OCI-LY7 (cell line): ENCODE data around the gene WDTC1. TPM values are rescaled to one million over a fixed set of nuclear protein-coding genes. Genes with fewer than 3 reads are reported as not detected.

Experiments
- BruUV-seq: library from RNA; stranded (reverse); fragments of 400-500 nt; replicated peaks from 2 replicates; lab custom pipeline; 2021; lab: Mats Ljungman, UMichigan
- CTCF ChIA-PET: fragments of 300-600 bp; sonication (Branson Sonifier 250); formaldehyde crosslinking; loops from one replicate; lab custom pipeline; 2022; ENCODE audit warnings: antibody characterized with exemption; ENCODE audit not compliant: unreplicated experiment; lab: Charles Lee
- POLR2A ChIA-PET: fragments of 300-600 bp; sonication (Branson Sonifier 250); formaldehyde crosslinking; loops from one replicate; lab custom pipeline; 2022; ENCODE audit warnings: antibody characterized with exemption; lab: Charles Lee
- DNase-seq: peaks from one replicate; pipeline ENCODE4 v3.0.0-alpha.2; 2015; ENCODE audit warnings: low spot score
- H2AFZ ChIP-seq: fragments of 200-600 bp; sonication (generic), shearing (Covaris generic); 2 replicates; pipeline ENCODE4 v1.6.1; 2014; ENCODE audit warnings: mild to moderate bottlenecking, antibody characterized with exemption, low read length, moderate library complexity
- H3K27ac ChIP-seq: fragments of 200-600 bp; sonication (generic); 2 replicates; pipeline ENCODE4 v1.5.1; 2014; ENCODE audit warnings: mixed run types, low read depth, mild to moderate bottlenecking, moderate library complexity, low read length, inconsistent platforms; ENCODE audit not compliant: poor library complexity, severe bottlenecking
- H3K36me3 ChIP-seq: fragments of 200-600 bp; sonication (generic); 2 replicates; pipeline ENCODE4 v1.6.1; 2014; ENCODE audit warnings: mild to moderate bottlenecking, antibody characterized with exemption, low read length, moderate library complexity, mixed read lengths; ENCODE audit not compliant: insufficient read depth
- H3K4me1 ChIP-seq: fragments of 200-600 bp; sonication (generic); 2 replicates; pipeline ENCODE4 v1.5.1; 2014; ENCODE audit warnings: mild to moderate bottlenecking, low read length; ENCODE audit not compliant: insufficient read depth, poor library complexity, severe bottlenecking
- H3K4me2 ChIP-seq: fragments of 200-600 bp; sonication (generic); 2 replicates; pipeline ENCODE4 v1.6.1; 2014; ENCODE audit warnings: mild to moderate bottlenecking, low read length
- H3K4me3 ChIP-seq: fragments of 200-600 bp; sonication (generic); 2 replicates; pipeline ENCODE4 v1.5.1; 2014; ENCODE audit warnings: mild to moderate bottlenecking, low read depth, low read length; ENCODE audit not compliant: poor library complexity, severe bottlenecking
- H3K79me2 ChIP-seq: fragments of 200-600 bp; sonication (generic); 2 replicates; pipeline ENCODE4 v1.6.1; 2016; ENCODE audit warnings: low read depth, mild to moderate bottlenecking, low read length, moderate library complexity, mixed read lengths; ENCODE audit not compliant: insufficient read depth
- H3K9me2 ChIP-seq: fragments of 200-600 bp; sonication (generic); 2 replicates; pipeline ENCODE4 v1.6.1; 2016; ENCODE audit warnings: mild to moderate bottlenecking, low read length, mixed read lengths; ENCODE audit not compliant: insufficient read depth
- H3K9me3 ChIP-seq: fragments of 200-600 bp; sonication (generic); 2 replicates; pipeline ENCODE4 v1.6.1; 2014; ENCODE audit warnings: mild to moderate bottlenecking, mixed run types, low read length, mixed read lengths
- H4K20me1 ChIP-seq: fragments of 200-600 bp; sonication (generic); 2 replicates; pipeline ENCODE4 v1.6.1; 2014; ENCODE audit warnings: mild to moderate bottlenecking, antibody characterized with exemption, low read length, moderate library complexity, mixed read lengths; ENCODE audit not compliant: insufficient read depth
- EZH2phosphoT487 ChIP-seq: fragments of 200-600 bp; sonication (generic); IDR thresholded peaks from 2 replicates; pipeline ENCODE4 v1.6.1; 2018; ENCODE audit warnings: low read depth, borderline replicate concordance, mild to moderate bottlenecking, mixed run types, antibody characterized with exemption, low read length, moderate library complexity, mixed read lengths
- intact Hi-C: fragments of 100-400 bp; cut with micrococcal nuclease; formaldehyde crosslinking; loops from one replicate; pipeline ENCODE4 v1.10.0; 2022; ENCODE audit not compliant: unreplicated experiment
- total RNA-seq, 2 experiments: library from RNA; depleted of rRNA in 1 of 2; stranded (reverse); fragments of >200 nt in 1 of 2; shearing (Covaris generic) in 1 of 2; gene quantifications; 2 replicates each; pipeline ENCODE4 v1.2.3, GENCODE V29; 2014 to 2022
- TF ChIP-seq, protein P1 (sequence below): fragments of 200-600 bp; sonication (generic); conservative IDR thresholded peaks from 2 replicates; pipeline ENCODE4 v1.5.1; 2014; ENCODE audit warnings: mild to moderate bottlenecking, antibody characterized with exemption, low read length, moderate library complexity, mixed read lengths

The WDTC1 gene
- total RNA-seq, 2 experiments from 2014 or later, result 18.2 to 27.8 TPM

- Histone ChIP-seq H3K4me3 (no peak overlapping the region), H3K4me2 (no peak overlapping the region), H3K9me2 (no peaks in the 10 kb centered on the region), H3K4me1 (no peaks in the 10 kb centered on the region), H3K9me3 (no peaks in the 10 kb centered on the region), H4K20me1 (no peaks in the 10 kb centered on the region), H3K36me3 (no peaks in the 10 kb centered on the region), H3K79me2 (no peaks in the 10 kb centered on the region), H2AFZ (no peak overlapping the region), H3K27ac (no peak overlapping the region)
- DNase-seq, result no peak
- TF ChIP-seq EZH2phosphoT487, result no peak
- TF ChIP-seq, protein P1, sequence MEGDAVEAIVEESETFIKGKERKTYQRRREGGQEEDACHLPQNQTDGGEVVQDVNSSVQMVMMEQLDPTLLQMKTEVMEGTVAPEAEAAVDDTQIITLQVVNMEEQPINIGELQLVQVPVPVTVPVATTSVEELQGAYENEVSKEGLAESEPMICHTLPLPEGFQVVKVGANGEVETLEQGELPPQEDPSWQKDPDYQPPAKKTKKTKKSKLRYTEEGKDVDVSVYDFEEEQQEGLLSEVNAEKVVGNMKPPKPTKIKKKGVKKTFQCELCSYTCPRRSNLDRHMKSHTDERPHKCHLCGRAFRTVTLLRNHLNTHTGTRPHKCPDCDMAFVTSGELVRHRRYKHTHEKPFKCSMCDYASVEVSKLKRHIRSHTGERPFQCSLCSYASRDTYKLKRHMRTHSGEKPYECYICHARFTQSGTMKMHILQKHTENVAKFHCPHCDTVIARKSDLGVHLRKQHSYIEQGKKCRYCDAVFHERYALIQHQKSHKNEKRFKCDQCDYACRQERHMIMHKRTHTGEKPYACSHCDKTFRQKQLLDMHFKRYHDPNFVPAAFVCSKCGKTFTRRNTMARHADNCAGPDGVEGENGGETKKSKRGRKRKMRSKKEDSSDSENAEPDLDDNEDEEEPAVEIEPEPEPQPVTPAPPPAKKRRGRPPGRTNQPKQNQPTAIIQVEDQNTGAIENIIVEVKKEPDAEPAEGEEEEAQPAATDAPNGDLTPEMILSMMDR, result no peak
- BruUV-seq, result no TSS peak
- CTCF ChIA-PET, result interaction anchor here (0.6 kb wide), 1 partner anchor 159 kb away, joined by 3 read pairs; no protein-coding TSS in a partner anchor
- intact Hi-C loops, result no loop called here
- POLR2A ChIA-PET, result interaction anchor here (0.6 to 1.3 kb wide), 4 partner anchors 8 to 140 kb away, joined by 3 to 5 read pairs (median 3); partner anchors contain the start of gene WDTC1
Observed at GRCh38 chr1:27225621-27226020, 8.8 kb upstream of the WDTC1 start.

- ChIA-PET POLR2A (no interaction called here), CTCF (no interaction called here)
- H2AFZ ChIP-seq, result no peak overlapping the region
- no peaks in the 10 kb centered on the region for H3K79me2 ChIP-seq
- no peaks in the 10 kb centered on the region for H3K9me3 ChIP-seq
- intact Hi-C loops, result no loop called here
- no peaks in the 10 kb centered on the region for H3K9me2 ChIP-seq
- BruUV-seq, result no TSS peak
- H3K4me3 ChIP-seq, result no peak overlapping the region
- H4K20me1 ChIP-seq, result no peaks in the 10 kb centered on the region
- H3K27ac ChIP-seq, result no peak overlapping the region
- no peak overlapping the region for H3K4me2 ChIP-seq
- TF ChIP-seq, protein P1, result no peak
- TF ChIP-seq EZH2phosphoT487, result no peak
- H3K36me3 ChIP-seq, result no peaks in the 10 kb centered on the region
- no peaks in the 10 kb centered on the region for H3K4me1 ChIP-seq
- DNase-seq, result no peak
Observed at GRCh38 chr1:27227765-27228164, 6.7 kb upstream of the WDTC1 start.

GRCh38 chr1:27233667-27234048 lies 774 bp upstream of the WDTC1 start:
- no peaks in the 10 kb centered on the region for H4K20me1 ChIP-seq
- H3K27ac ChIP-seq, result no peak overlapping the region
- peak overlapping the region; percentile 80 for H3K4me2 ChIP-seq
- H3K4me1 ChIP-seq, result peaks cover 19% of the 10 kb centered on the region
- no peaks in the 10 kb centered on the region for H3K36me3 ChIP-seq
- H2AFZ ChIP-seq, result peak overlapping the region; percentile 84
- DNase-seq, result no peak
- BruUV-seq, result no TSS peak
- no peak for TF ChIP-seq EZH2phosphoT487
- TF ChIP-seq, protein P1, result no peak
- ChIA-PET CTCF (no interaction called here), POLR2A (interaction anchor here (0.5 to 1.4 kb wide), 3 partner anchors 8 to 230 kb away, joined by 3 to 4 read pairs (median 3); no protein-coding TSS in a partner anchor)
- no peaks in the 10 kb centered on the region for H3K79me2 ChIP-seq
- intact Hi-C loops, result no loop called here
- no peaks in the 10 kb centered on the region for H3K9me2 ChIP-seq
- H3K9me3 ChIP-seq, result no peaks in the 10 kb centered on the region
- peak overlapping the region; percentile 80 for H3K4me3 ChIP-seq
